Fibroblast of lung (primary cell): ENCODE data around the gene TTC4. TPM values are rescaled to one million over a fixed set of nuclear protein-coding genes. Genes with fewer than 3 reads are reported as not detected.

Experiments
- DNase-seq, 2 donors: peaks; one replicate each; pipeline versions ENCODE4 v3.0.0 to v3.0.0-alpha.2; 2010; ENCODE audit warnings: low read depth in 2 of 2
- H2AFZ ChIP-seq: 2 replicates; pipeline ENCODE4 v1.5.1; 2012; ENCODE audit warnings: low read length, control low read depth, inconsistent platforms
- H3K27ac ChIP-seq: 2 replicates; pipeline ENCODE4 v1.5.1; 2011; ENCODE audit warnings: low read length, control low read depth; ENCODE audit not compliant: insufficient read depth
- H3K27me3 ChIP-seq: 2 replicates; pipeline ENCODE4 v1.5.1; 2011; ENCODE audit warnings: mild to moderate bottlenecking, low read length; ENCODE audit not compliant: control insufficient read depth, insufficient read depth
- H3K36me3 ChIP-seq: 2 replicates; pipeline ENCODE4 v1.5.1; 2011; ENCODE audit warnings: low read length; ENCODE audit not compliant: control insufficient read depth, insufficient read depth
- H3K4me1 ChIP-seq: 2 replicates; pipeline ENCODE4 v1.5.1; 2011; ENCODE audit warnings: low read length; ENCODE audit not compliant: control insufficient read depth, insufficient read depth; ENCODE audit errors: extremely low read depth
- H3K4me2 ChIP-seq: 2 replicates; pipeline ENCODE4 v1.5.1; 2011; ENCODE audit warnings: low read length, control low read depth; ENCODE audit not compliant: insufficient read depth; ENCODE audit errors: extremely low read depth
- H3K4me3 ChIP-seq, 4 experiments: fragments of 200-600 bp in 1 of 4; sonication (generic) in 1 of 4; replicated peaks in 1 of 4; 2 replicates each; pipeline ENCODE4 v1.5.1; 2011 to 2016; ENCODE audit warnings: low read length in 4 of 4, low read depth in 3 of 4, mild to moderate bottlenecking in 3 of 4, control low read depth in 2 of 4, inconsistent platforms in 1 of 4, mixed read lengths in 1 of 4; ENCODE audit not compliant: insufficient read depth in 1 of 4; ENCODE audit errors: control extremely low read depth in 1 of 4
- H3K79me2 ChIP-seq: 2 replicates; pipeline ENCODE4 v1.5.1; 2012; ENCODE audit warnings: mild to moderate bottlenecking, low read length, inconsistent platforms; ENCODE audit not compliant: control insufficient read depth, insufficient read depth
- H3K9ac ChIP-seq: 2 replicates; pipeline ENCODE4 v1.5.1; 2011; ENCODE audit warnings: mild to moderate bottlenecking, low read length, control low read depth; ENCODE audit not compliant: insufficient read depth
- H3K9me3 ChIP-seq: 2 replicates; pipeline ENCODE4 v1.5.1; 2012; ENCODE audit warnings: low read depth, low read length; ENCODE audit not compliant: control insufficient read depth, insufficient read depth
- H4K20me1 ChIP-seq: 2 replicates; pipeline ENCODE4 v1.5.1; 2011; ENCODE audit warnings: low read length; ENCODE audit not compliant: control insufficient read depth, insufficient read depth; ENCODE audit errors: extremely low read depth
- EZH2 ChIP-seq: IDR thresholded peaks from 2 replicates; pipeline ENCODE4 v1.5.1; 2012; ENCODE audit warnings: low read length, control low read depth, mild to moderate bottlenecking; ENCODE audit errors: missing control alignments
- polyA plus RNA-seq, 2 donors: library from polyadenylated mRNA; depleted of rRNA in 1 of 2; stranded (reverse) in 1 of 2; unstranded in 1 of 2; fragments of >200 nt; gene quantifications; 2 replicates each; pipeline ENCODE4 v1.2.1, GENCODE V29; 2011 to 2012; ENCODE audit warnings: missing spikeins in 1 of 2
- total RNA-seq: library from RNA; depleted of rRNA; stranded (reverse); fragments of >200 nt; gene quantifications from 2 replicates; pipeline ENCODE4 v1.2.1, GENCODE V29; 2014
- TF ChIP-seq, protein P1 (sequence below), 2 donors: IDR thresholded peaks in 1 of 2; conservative IDR thresholded peaks in 1 of 2; 1 replicate in 1 of 2; 2 replicates in 1 of 2; pipeline ENCODE4 v1.5.1; 2011 to 2012; ENCODE audit warnings: low read length in 2 of 2, control low read depth in 1 of 2, inconsistent platforms in 1 of 2, low read depth in 1 of 2, mild to moderate bottlenecking in 1 of 2

TTC4 gene
- total and polyA plus RNA-seq, 2 donors (not counting 1 experiment from before 2014, with no cell fraction given), result 19.3 to 19.8 TPM

DNA sequence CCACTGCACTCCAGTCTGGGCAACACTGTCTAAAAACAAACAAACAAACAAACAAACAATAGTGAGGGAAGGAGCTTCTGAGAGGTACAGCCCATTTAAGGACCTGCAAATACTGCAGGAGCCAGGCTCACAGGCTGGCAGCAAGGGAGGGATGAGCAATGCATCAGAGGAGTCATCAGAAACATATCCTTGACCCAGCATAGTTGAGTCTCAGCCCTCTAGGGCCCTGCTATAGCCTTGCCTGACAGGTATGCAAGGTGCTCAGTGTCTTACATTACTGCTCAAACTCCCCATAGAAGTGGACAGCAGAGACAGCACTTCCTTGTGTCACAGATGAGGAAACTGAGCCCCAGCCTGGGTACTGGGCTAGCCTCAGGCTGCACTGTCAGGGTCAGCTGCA lies 7.3 kb upstream of the TTC4 start:
- H3K4me3 ChIP-seq, result no peak overlapping the region
- DNase-seq, result no peak
- peaks cover 3% of the 10 kb centered on the region for H3K27me3 ChIP-seq
- H3K4me1 ChIP-seq, result no peaks in the 10 kb centered on the region
- H3K9ac ChIP-seq, result no peak overlapping the region
- no peaks in the 10 kb centered on the region for H4K20me1 ChIP-seq
- TF ChIP-seq EZH2, result no peak
- TF ChIP-seq, protein P1, sequence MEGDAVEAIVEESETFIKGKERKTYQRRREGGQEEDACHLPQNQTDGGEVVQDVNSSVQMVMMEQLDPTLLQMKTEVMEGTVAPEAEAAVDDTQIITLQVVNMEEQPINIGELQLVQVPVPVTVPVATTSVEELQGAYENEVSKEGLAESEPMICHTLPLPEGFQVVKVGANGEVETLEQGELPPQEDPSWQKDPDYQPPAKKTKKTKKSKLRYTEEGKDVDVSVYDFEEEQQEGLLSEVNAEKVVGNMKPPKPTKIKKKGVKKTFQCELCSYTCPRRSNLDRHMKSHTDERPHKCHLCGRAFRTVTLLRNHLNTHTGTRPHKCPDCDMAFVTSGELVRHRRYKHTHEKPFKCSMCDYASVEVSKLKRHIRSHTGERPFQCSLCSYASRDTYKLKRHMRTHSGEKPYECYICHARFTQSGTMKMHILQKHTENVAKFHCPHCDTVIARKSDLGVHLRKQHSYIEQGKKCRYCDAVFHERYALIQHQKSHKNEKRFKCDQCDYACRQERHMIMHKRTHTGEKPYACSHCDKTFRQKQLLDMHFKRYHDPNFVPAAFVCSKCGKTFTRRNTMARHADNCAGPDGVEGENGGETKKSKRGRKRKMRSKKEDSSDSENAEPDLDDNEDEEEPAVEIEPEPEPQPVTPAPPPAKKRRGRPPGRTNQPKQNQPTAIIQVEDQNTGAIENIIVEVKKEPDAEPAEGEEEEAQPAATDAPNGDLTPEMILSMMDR (conservative IDR thresholded peaks at IDR 0.05 in 1 of 2, IDR thresholded peaks at IDR 0.05 in 1 of 2; ENCODE audit: low read depth in 1 of 2, low read length in 2 of 2), result no peak
- no peaks in the 10 kb centered on the region for H3K36me3 ChIP-seq
- no peaks in the 10 kb centered on the region for H3K79me2 ChIP-seq
- H3K4me2 ChIP-seq, result no peak overlapping the region
- no peaks in the 10 kb centered on the region for H3K9me3 ChIP-seq
- H2AFZ ChIP-seq, result no peak overlapping the region
- H3K27ac ChIP-seq, result no peak overlapping the region

DNA sequence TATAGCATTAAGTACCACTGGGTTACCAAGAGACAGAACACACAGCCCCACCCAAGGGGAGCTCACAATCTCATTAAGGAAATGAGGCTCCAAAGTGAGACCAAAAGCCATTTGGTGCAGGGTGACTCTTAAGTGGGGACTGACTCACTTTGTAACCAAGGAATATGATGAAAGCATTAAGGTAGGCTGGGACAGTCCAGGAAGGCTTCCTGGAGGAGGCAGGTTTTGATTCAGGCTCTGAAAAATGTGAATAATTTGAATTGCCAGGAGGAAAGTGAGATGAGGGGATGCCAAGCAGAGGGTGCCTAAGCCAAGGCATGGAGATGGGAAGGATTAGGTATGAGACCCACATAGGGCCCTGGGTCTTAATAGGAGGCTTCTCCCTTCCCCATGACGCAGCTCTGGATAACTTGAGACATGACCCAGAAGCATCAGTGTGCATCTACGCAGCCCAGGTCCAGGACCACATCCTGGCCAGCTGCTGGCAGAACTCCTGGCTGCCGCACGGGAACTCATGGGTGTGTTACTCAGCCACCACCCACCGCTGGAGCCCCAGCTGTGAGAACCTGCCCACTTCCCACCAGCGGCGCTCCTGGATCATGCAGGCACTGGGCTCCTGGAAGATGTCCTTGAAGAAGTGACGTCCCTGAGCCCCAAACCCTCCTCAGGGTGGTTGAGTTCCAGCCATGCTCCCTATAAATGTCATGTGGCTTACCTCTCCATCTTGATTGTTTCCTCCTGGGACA lies 5.9 kb upstream of the TTC4 start:
- TF ChIP-seq EZH2, result no peak
- TF ChIP-seq, protein P1 (conservative IDR thresholded peaks at IDR 0.05 in 1 of 2, IDR thresholded peaks at IDR 0.05 in 1 of 2; ENCODE audit: low read depth in 1 of 2, low read length in 2 of 2), result no peak
- Histone ChIP-seq H3K79me2 (no peaks in the 10 kb centered on the region), H4K20me1 (no peaks in the 10 kb centered on the region), H3K9me3 (no peaks in the 10 kb centered on the region), H3K9ac (no peak overlapping the region), H3K4me2 (no peak overlapping the region), H3K27ac (no peak overlapping the region), H3K36me3 (no peaks in the 10 kb centered on the region), H3K4me1 (no peaks in the 10 kb centered on the region), H3K4me3 (no peak overlapping the region), H2AFZ (no peak overlapping the region), H3K27me3 (peaks cover 7% of the 10 kb centered on the region)
- DNase-seq, result no peak

DNA sequence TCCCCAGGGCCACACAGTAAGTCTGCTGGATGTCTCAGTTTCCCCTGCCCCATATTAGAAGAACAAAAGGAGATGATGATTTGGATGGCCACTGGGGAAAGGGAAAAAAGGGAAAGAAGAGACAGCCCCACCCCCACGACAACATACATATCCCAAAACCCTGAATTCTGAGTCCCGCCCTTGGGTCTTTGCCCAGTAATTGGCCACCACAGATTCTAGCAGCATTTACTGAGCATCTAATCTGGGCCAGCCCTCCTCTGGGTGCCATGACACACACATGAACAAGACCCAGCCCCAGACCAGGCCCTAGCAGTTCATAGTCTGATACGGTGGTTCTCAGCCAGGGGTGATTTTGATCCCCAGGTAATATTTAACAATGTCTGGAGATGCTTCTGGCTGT lies 5.2 kb upstream of the TTC4 start:
- H3K27ac ChIP-seq, result no peak overlapping the region

More for the DNA sequence above, 5.2 kb upstream of the TTC4 start:
- Histone ChIP-seq H3K4me1 (no peaks in the 10 kb centered on the region), H3K79me2 (no peaks in the 10 kb centered on the region), H4K20me1 (no peaks in the 10 kb centered on the region), H3K9me3 (no peaks in the 10 kb centered on the region), H3K4me3 (no peak overlapping the region), H2AFZ (no peak overlapping the region), H3K36me3 (no peaks in the 10 kb centered on the region), H3K4me2 (no peak overlapping the region), H3K9ac (no peak overlapping the region), H3K27me3 (peaks cover 7% of the 10 kb centered on the region)
- no peak for TF ChIP-seq EZH2
- TF ChIP-seq, protein P1 (conservative IDR thresholded peaks at IDR 0.05 in 1 of 2, IDR thresholded peaks at IDR 0.05 in 1 of 2; ENCODE audit: low read depth in 1 of 2, low read length in 2 of 2), result no peak
- DNase-seq, result no peak
